NCI-H128 (cell line): ENCODE measurements around the gene CEBPA.

Experiments used
- DNase-seq: peaks from one replicate; lab custom pipeline; 2025; ENCODE audit not compliant: unreplicated experiment; lab: John Stamatoyannopoulos, UW

CEBPA gene

GRCh38 chr19:33273881-33274662 lies 28.3 kb downstream of the CEBPA start:
- DNase-seq = no peak

- no peak for DNase-seq
Observed at GRCh38 chr19:33273065-33273736, 29.1 kb downstream of the CEBPA start.

- DNase-seq = no peak
Observed at GRCh38 chr19:33271246-33272021, 30.9 kb downstream of the CEBPA start.

GRCh38 chr19:33270769-33271168 lies 31.6 kb downstream of the CEBPA start:
- no peak for DNase-seq

GRCh38 chr19:33269016-33269415 lies 33.3 kb downstream of the CEBPA start:
- no peak for DNase-seq

GRCh38 chr19:33268162-33268991 lies 34.0 kb downstream of the CEBPA start:
- DNase-seq = no peak

GRCh38 chr19:33267706-33268105 lies 34.6 kb downstream of the CEBPA start:
- DNase-seq = no peak

GRCh38 chr19:33266974-33267484 lies 35.3 kb downstream of the CEBPA start:
- DNase-seq = no peak

GRCh38 chr19:33264881-33265445 lies 37.4 kb downstream of the CEBPA start:
- no peak for DNase-seq

- no peak for DNase-seq
Observed at GRCh38 chr19:33263325-33264023, 38.9 kb downstream of the CEBPA start.

- no peak for DNase-seq
Observed at GRCh38 chr19:33261511-33262189, 40.7 kb downstream of the CEBPA start.

- no peak for DNase-seq
Observed at GRCh38 chr19:33260628-33261418, 41.5 kb downstream of the CEBPA start.

- no peak for DNase-seq
Observed at GRCh38 chr19:33259539-33259938, 42.8 kb downstream of the CEBPA start.

- no peak for DNase-seq
Observed at GRCh38 chr19:33257828-33258227, 44.5 kb downstream of the CEBPA start.

GRCh38 chr19:33256261-33256660 lies 46.1 kb downstream of the CEBPA start:
- DNase-seq = no peak

- no peak for DNase-seq
Observed at GRCh38 chr19:33255781-33256180, 46.6 kb downstream of the CEBPA start.

GRCh38 chr19:33254245-33254824 lies 48.0 kb downstream of the CEBPA start:
- DNase-seq = no peak

- DNase-seq = no peak
Observed at GRCh38 chr19:33252971-33253370, 49.4 kb downstream of the CEBPA start.
